Left lung (tissue), 10 donors: ENCODE data around the gene MAML2. TPM values are rescaled to one million over a fixed set of nuclear protein-coding genes. Genes with fewer than 3 reads are reported as not detected.
A peak's percentile ranks its signal among the peaks of the same experiment; 100 is the strongest.

Source experiments
- ATAC-seq: fragments of 200-7000 bp; cut with Tn5 transposase; one replicate; pipeline ENCODE4 v1.9.1; 2020; ENCODE audit warnings: moderate library complexity
- DNase-seq, 4 donors: peaks; one replicate each; pipeline ENCODE4 v3.0.0-alpha.2; 2013 to 2020
- H3K27ac ChIP-seq, 2 donors: fragments of 200-600 bp; sonication (generic) in 1 of 2; one replicate each; pipeline versions ENCODE4 v1.5.0 to v1.8.0; 2020 to 2021
- H3K27me3 ChIP-seq, 2 donors: fragments of 200-600 bp; sonication (generic) in 1 of 2; one replicate each; pipeline versions ENCODE4 v1.5.0 to v1.8.0; 2020 to 2021
- H3K36me3 ChIP-seq, 2 donors: fragments of 200-600 bp; sonication (generic) in 1 of 2; one replicate each; pipeline versions ENCODE4 v1.5.0 to v1.8.0; 2020 to 2021
- H3K4me1 ChIP-seq, 2 donors: fragments of 200-600 bp; one replicate each; pipeline ENCODE4 v1.8.0; 2021
- H3K4me3 ChIP-seq, 2 donors: fragments of 200-600 bp; sonication (generic) in 1 of 2; one replicate each; pipeline versions ENCODE4 v1.5.0 to v1.8.0; 2020 to 2021; ENCODE audit warnings: mild to moderate bottlenecking in 1 of 2
- H3K9me3 ChIP-seq, 2 donors: fragments of 200-600 bp; sonication (generic) in 1 of 2; one replicate each; pipeline versions ENCODE4 v1.5.0 to v1.8.0; 2020 to 2021
- CTCF ChIP-seq, 2 donors: fragments of 200-600 bp; sonication (generic) in 1 of 2; IDR thresholded peaks; one replicate each; pipeline versions ENCODE4 v1.5.0 to v1.8.0; 2021; ENCODE audit warnings: antibody characterized with exemption in 2 of 2
- intact Hi-C, 2 donors: fragments of 100-400 bp; cut with DNase I; formaldehyde crosslinking; loops; one replicate each; pipeline versions ENCODE4 v1.11.2 to v1.14.2; 2022
- polyA plus RNA-seq, 6 donors: library from polyadenylated mRNA; unstranded; fragments of 120-200 nt; gene quantifications; one replicate each; pipeline ENCODE4 v1.2.1, GENCODE V29; 2013; ENCODE audit not compliant: insufficient read length in 6 of 6
- total RNA-seq, 2 donors: library from RNA; stranded (reverse); fragmentation: NEBNext Ultra II Directional; extraction: Animal tissue kit (Norgen Biotek cat#: 25700); gene quantifications; one replicate each; pipeline ENCODE4 v1.2.1, GENCODE V29; 2021
- donor health status: DM: no; HTN: yes; CAD: no.
- donor health status: DM: no; HTN: no; CAD: no.

The MAML2 gene
- total and polyA plus RNA-seq, 8 donors, result 18.7 to 44.0 (median 36.6) TPM

GRCh38 chr11:96246718-96247552 lies 96.1 kb downstream of the MAML2 start:
- Histone ChIP-seq H3K27me3 (no peaks in the 10 kb centered on the region), H3K4me3 (no peak overlapping the region), H3K9me3 (no peaks in the 10 kb centered on the region), H3K27ac (peak overlapping the region; percentile 4 to 69), H3K4me1 (peaks cover 11 to 44% of the 10 kb centered on the region in 2 donors), H3K36me3 (no peaks in the 10 kb centered on the region)
- DNase-seq (no peak), ATAC-seq (no peak)
- no peak for TF ChIP-seq CTCF (IDR thresholded peaks at IDR 0.05)
- intact Hi-C loops, result no loop called here

DNA sequence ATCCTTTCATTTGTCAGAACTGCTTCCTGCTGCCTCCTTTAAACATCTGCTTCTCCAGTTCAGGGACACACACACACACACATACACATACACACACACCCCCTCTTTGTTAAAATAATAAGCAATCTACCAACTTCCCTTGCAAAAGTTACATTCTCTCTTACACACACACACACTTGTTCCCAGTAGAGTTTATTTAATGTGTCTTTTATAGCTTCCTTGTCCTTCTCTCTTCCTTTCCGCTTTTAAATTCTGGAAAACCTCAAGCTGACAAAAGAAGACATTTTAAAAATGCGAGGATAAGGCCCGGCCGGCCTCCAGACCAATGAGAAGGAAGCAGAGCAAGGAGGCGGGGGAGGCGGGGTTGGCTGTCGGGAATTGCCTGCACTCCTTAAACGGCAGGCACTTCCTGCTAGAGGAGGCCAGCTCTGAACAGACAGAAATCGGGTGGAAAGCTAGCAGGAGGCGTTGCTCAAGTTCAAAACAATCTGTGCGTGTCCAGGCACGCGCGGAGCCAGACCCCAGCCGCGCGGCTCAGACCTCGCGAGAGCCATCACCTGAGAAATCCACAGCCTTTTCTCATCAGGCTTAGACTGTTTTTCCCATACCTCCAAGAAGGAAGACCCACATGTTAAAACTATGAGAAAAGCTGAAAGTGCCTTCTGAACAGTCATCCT lies 99.9 kb downstream of the MAML2 start:
- peak; percentile 90 to 96 (median 94) for DNase-seq
- Histone ChIP-seq H3K27me3 (no peaks in the 10 kb centered on the region), H3K27ac (peak overlapping the region; percentile 92 to 94), H3K4me1 (peaks cover 19 to 62% of the 10 kb centered on the region in 2 donors), H3K36me3 (no peaks in the 10 kb centered on the region), H3K4me3 (peak overlapping the region; percentile 23 to 45), H3K9me3 (no peaks in the 10 kb centered on the region)
- TF ChIP-seq CTCF (IDR thresholded peaks at IDR 0.05), result no peak
- peak; percentile 99 for ATAC-seq
- intact Hi-C loops, result no loop called here

- TF ChIP-seq CTCF (IDR thresholded peaks at IDR 0.05), result no peak
- no peaks in the 10 kb centered on the region for H3K27me3 ChIP-seq
- DNase-seq (peak in 1 of 4 donors; percentile 63), ATAC-seq (no peak)
- H3K27ac ChIP-seq, result peak overlapping the region; percentile 92 to 94
- no peaks in the 10 kb centered on the region for H3K36me3 ChIP-seq
- no peaks in the 10 kb centered on the region for H3K9me3 ChIP-seq
- H3K4me3 ChIP-seq, result peak overlapping the region in 1 of 2 donors; percentile 45
- H3K4me1 ChIP-seq, result peaks cover 25 to 62% of the 10 kb centered on the region in 2 donors
- intact Hi-C loops, result no loop called here
Measured at GRCh38 chr11:96242191-96242847, 100.7 kb downstream of the MAML2 start.

- no peaks in the 10 kb centered on the region for H3K9me3 ChIP-seq
- no peaks in the 10 kb centered on the region for H3K36me3 ChIP-seq
- TF ChIP-seq CTCF (IDR thresholded peaks at IDR 0.05), result no peak
- no peaks in the 10 kb centered on the region for H3K27me3 ChIP-seq
- intact Hi-C loops, result no loop called here
- no peak overlapping the region for H3K4me3 ChIP-seq
- DNase-seq (no peak), ATAC-seq (no peak)
- peak overlapping the region in 1 of 2 donors; percentile 94 for H3K27ac ChIP-seq
- H3K4me1 ChIP-seq, result peaks cover 25 to 57% of the 10 kb centered on the region in 2 donors
Measured at GRCh38 chr11:96241331-96241841, 101.6 kb downstream of the MAML2 start.
